GM12878 (cell line): ENCODE data around the gene BRSK2. TPM values are rescaled to one million over a fixed set of nuclear protein-coding genes. Genes with fewer than 3 reads are reported as not detected.

Experiments
- ATAC-seq: fragments of 200-7000 bp; cut with Tn5 transposase; 3 replicates; pipeline ENCODE4 v1.9.1; 2020; ENCODE audit warnings: mild to moderate bottlenecking, moderate library complexity
- BruUV-seq: library from RNA; stranded (reverse); fragments of 400-500 nt; replicated peaks from 2 replicates; lab custom pipeline; 2021; lab: Mats Ljungman, UMichigan
- CTCF ChIA-PET: fragments of 300-600 bp; sonication (Branson Sonifier 250); formaldehyde crosslinking; extraction: SDS; loops from one replicate; lab custom pipeline; 2021; ENCODE audit warnings: inconsistent platforms; lab: Yijun Ruan, JAX
- POLR2A ChIA-PET: fragments of 350-600 bp; formaldehyde crosslinking; extraction: SDS; loops from one replicate; lab custom pipeline; 2021; ENCODE audit warnings: inconsistent platforms; lab: Charles Lee
- RAD21 ChIA-PET: fragments of 300-600 bp; sonication (Branson Sonifier 250); formaldehyde crosslinking; loops from one replicate; lab custom pipeline; 2023; ENCODE audit warnings: antibody characterized with exemption; ENCODE audit not compliant: unreplicated experiment; lab: Charles Lee
- SMC1A ChIA-PET: fragments of 300-600 bp; sonication (Branson Sonifier 250); formaldehyde crosslinking; loops from one replicate; lab custom pipeline; 2023; ENCODE audit not compliant: unreplicated experiment, uncharacterized antibody; lab: Charles Lee
- DNase-seq: peaks from one replicate; pipeline ENCODE4 v3.0.0-alpha.2; 2011; ENCODE audit warnings: low read depth, low spot score
- FAIRE-seq: peaks from 3 replicates; lab custom pipeline; 2011; peaks lifted over from hg19 to GRCh38; lab: Jason Lieb, UNC
- H2AFZ ChIP-seq: 2 replicates; pipeline ENCODE4 v1.6.0; 2011; ENCODE audit warnings: low read depth, low read length, control low read depth; ENCODE audit not compliant: control insufficient read depth
- H3K27ac ChIP-seq: 2 replicates; pipeline ENCODE4 v1.5.1; 2011; ENCODE audit warnings: control low read depth; ENCODE audit not compliant: control insufficient read depth, insufficient read depth
- H3K27me3 ChIP-seq, 2 experiments: replicated peaks in 1 of 2; 2 replicates each; pipeline versions ENCODE4 v1.6.0 to v1.6.1; 2011; ENCODE audit warnings: low read length in 1 of 2; ENCODE audit not compliant: control insufficient read depth in 2 of 2, insufficient read depth in 2 of 2
- H3K36me3 ChIP-seq, 2 experiments: 2 replicates each; pipeline ENCODE4 v1.5.1; 2011; ENCODE audit warnings: low read length in 1 of 2; ENCODE audit not compliant: control insufficient read depth in 2 of 2, insufficient read depth in 2 of 2
- H3K4me1 ChIP-seq: 2 replicates; pipeline ENCODE4 v1.6.1; 2011; ENCODE audit warnings: mild to moderate bottlenecking, low read length, moderate library complexity, mixed read lengths; ENCODE audit not compliant: control insufficient read depth, insufficient read depth
- H3K4me2 ChIP-seq: 2 replicates; pipeline ENCODE4 v1.6.0; 2011; ENCODE audit warnings: control low read depth; ENCODE audit not compliant: control insufficient read depth, insufficient read depth
- H3K4me3 ChIP-seq: fragments of 200-600 bp; sonication (generic); 2 replicates; pipeline ENCODE4 v1.5.1; 2016
- H3K79me2 ChIP-seq: 2 replicates; pipeline ENCODE4 v1.6.0; 2011; ENCODE audit warnings: low read length; ENCODE audit not compliant: control insufficient read depth, insufficient read depth
- H3K9ac ChIP-seq: 2 replicates; pipeline ENCODE4 v1.8.0; 2011; ENCODE audit warnings: low read length, control low read depth, mixed read lengths; ENCODE audit not compliant: control insufficient read depth, insufficient read depth
- H3K9me3 ChIP-seq: replicated peaks from 3 replicates; pipeline ENCODE4 v1.5.1; 2011; ENCODE audit warnings: mild to moderate bottlenecking, low read length; ENCODE audit not compliant: control insufficient read depth, insufficient read depth
- H4K20me1 ChIP-seq: 2 replicates; pipeline ENCODE4 v1.6.0; 2011; ENCODE audit not compliant: control insufficient read depth, insufficient read depth
- BCL11A ChIP-seq: IDR thresholded peaks from 2 replicates; pipeline ENCODE4 v1.6.1; 2011; ENCODE audit warnings: low read depth, low read length
- EGR1 ChIP-seq, 2 experiments: IDR thresholded peaks; 1 replicate in 1 of 2; 2 replicates in 1 of 2; pipeline ENCODE4 v1.6.1; 2011 to 2012; ENCODE audit warnings: low read depth in 2 of 2, low read length in 2 of 2, borderline replicate concordance in 1 of 2, mild to moderate bottlenecking in 1 of 2, moderate library complexity in 1 of 2
- JUNB ChIP-seq: IDR thresholded peaks from 2 replicates; pipeline ENCODE4 v1.6.1; 2016; ENCODE audit warnings: antibody characterized with exemption, mild to moderate bottlenecking
- MTA2 ChIP-seq: fragments of 450-650 bp; IDR thresholded peaks from 2 replicates; pipeline ENCODE4 v1.6.1; 2016; ENCODE audit warnings: low read depth, mild to moderate bottlenecking, moderate library complexity
- NFIC ChIP-seq: IDR thresholded peaks from 2 replicates; pipeline ENCODE4 v1.6.1; 2012; ENCODE audit warnings: low read depth, mild to moderate bottlenecking, inconsistent platforms, low read length, moderate library complexity
- RUNX3 ChIP-seq: IDR thresholded peaks from 2 replicates; pipeline ENCODE4 v1.6.1; 2012; ENCODE audit warnings: low read length, inconsistent platforms
- STAT3 ChIP-seq: IDR thresholded peaks from 2 replicates; pipeline ENCODE4 v1.6.1; 2011; ENCODE audit warnings: low read depth, low read length, improper control_type of control experiment
- TCF3 ChIP-seq: IDR thresholded peaks from 2 replicates; pipeline ENCODE4 v1.6.1; 2012; ENCODE audit warnings: low read depth, mild to moderate bottlenecking, low read length, borderline replicate concordance; ENCODE audit not compliant: insufficient read depth
- WRNIP1 ChIP-seq: IDR thresholded peaks from 2 replicates; pipeline ENCODE4 v1.6.1; 2011; ENCODE audit warnings: low read depth, low read length, improper control_type of control experiment, borderline replicate concordance
- YY1 ChIP-seq: IDR thresholded peaks from 2 replicates; pipeline ENCODE4 v1.6.1; 2011; ENCODE audit warnings: low read depth, mild to moderate bottlenecking, low read length
- ZNF622 ChIP-seq: fragments of 450-650 bp; IDR thresholded peaks from 2 replicates; pipeline ENCODE4 v1.6.1; 2017; ENCODE audit warnings: mild to moderate bottlenecking, inconsistent platforms
- ZSCAN29 ChIP-seq: fragments of 450-650 bp; IDR thresholded peaks from 2 replicates; pipeline ENCODE4 v1.6.1; 2017; ENCODE audit warnings: mild to moderate bottlenecking, moderate library complexity
- ZZZ3 ChIP-seq: IDR thresholded peaks from 2 replicates; pipeline ENCODE4 v1.6.1; 2011; ENCODE audit warnings: low read depth; ENCODE audit not compliant: control insufficient read depth, insufficient read length
- WGBS: methylation state at CpG from one replicate; pipeline ENCODE4 v1.1.6; 2016; ENCODE audit warnings: low lambda C conversion rate; ENCODE audit not compliant: insufficient replicate concordance, insufficient coverage; ENCODE audit errors: missing lambda C conversion rate; 5-methylcytosine and 5-hydroxymethylcytosine counted together
- in situ Hi-C: fragments of 300-500 bp; cut with MboI; formaldehyde crosslinking; loops from 9 replicates; pipeline ENCODE4 v1.14.3; 2018; ENCODE audit warnings: mixed read lengths
- intact Hi-C: fragments of 100-400 bp; cut with micrococcal nuclease; formaldehyde crosslinking; loops from one replicate; pipeline ENCODE4 v1.14.2; 2022; ENCODE audit not compliant: unreplicated experiment
- polyA plus RNA-seq, 11 experiments: library from polyadenylated mRNA; depleted of rRNA in 4 of 11; unstranded in 6 of 11; stranded (reverse) in 5 of 11; fragments of >200 nt; fragmentation: Nextera tagmentation in 4 of 11; fragmentation: Illumina TruSeq in 1 of 11; extraction: Ambion mirVana in 4 of 11; extraction: Trizol in 1 of 11; gene quantifications; 1 replicate in 1 of 11; 2 replicates in 10 of 11; pipeline versions ENCODE4 v1.2.1 to v1.2.3, GENCODE V29; 2011 to 2016; ENCODE audit warnings: inconsistent platforms in 2 of 11, missing spikeins in 2 of 11, low read depth in 1 of 11
- total RNA-seq, 4 experiments: library from RNA; depleted of rRNA in 3 of 4; stranded (reverse); fragments of >200 nt in 3 of 4; fragmentation: Illumina TruSeq in 1 of 4; extraction: Trizol in 1 of 4; gene quantifications; 2 replicates each; pipeline versions ENCODE4 v1.2.1 to v1.2.3, GENCODE V29; 2013 to 2021
- TF ChIP-seq, protein P1 (sequence below): fragments of 450-650 bp; IDR thresholded peaks from 2 replicates; pipeline ENCODE4 v1.6.1; 2016; ENCODE audit warnings: mild to moderate bottlenecking
- TF ChIP-seq, protein P2 (sequence below): IDR thresholded peaks from 2 replicates; pipeline ENCODE4 v1.6.1; 2012; ENCODE audit warnings: low read depth, low read length, improper control_type of control experiment

BRSK2 gene
- total and polyA plus RNA-seq, 10 of the 15 experiments (the other 5 are each of a cell fraction or from before 2014, with no cell fraction given): 0.13 TPM; not detected in 9

- SMC1A ChIA-PET: no interaction called here
- POLR2A ChIA-PET: no interaction called here
- peaks cover 11% of the 10 kb centered on the region for H3K4me1 ChIP-seq
These were observed 2.2 kb upstream of the BRSK2 start for GRCh38 chr11:1387521-1387920.

More at GRCh38 chr11:1387521-1387920, 2.2 kb upstream of the BRSK2 start:
- Histone ChIP-seq H3K27ac (no peak overlapping the region), H3K27me3 (peaks cover 6 to 14% of the 10 kb centered on the region in 2 experiments), H2AFZ (no peak overlapping the region), H4K20me1 (no peaks in the 10 kb centered on the region), H3K79me2 (no peaks in the 10 kb centered on the region), H3K4me2 (no peak overlapping the region), H3K9ac (no peak overlapping the region), H3K9me3 (no peaks in the 10 kb centered on the region), H3K4me3 (no peak overlapping the region), H3K36me3 (no peaks in the 10 kb centered on the region)
- ATAC-seq (no peak), FAIRE-seq (no peak), DNase-seq (no peak)
- ChIA-PET RAD21 (no interaction called here), CTCF (no interaction called here)
- intact Hi-C loops (loop anchor here (10.0 kb wide), 1 partner anchor 83 kb away; the partner anchor contains the start of gene TOLLIP), in situ Hi-C loops (no loop called here)
- TF ChIP-seq STAT3: no peak
- no peak for TF ChIP-seq BCL11A
- no peak for TF ChIP-seq YY1
- TF ChIP-seq RUNX3: no peak
- no peak for TF ChIP-seq EGR1 (IDR thresholded peaks at IDR 0.05; ENCODE audit: borderline replicate concordance in 1 of 2, low read depth in 2 of 2, low read length in 2 of 2)
- TF ChIP-seq, protein P1, sequence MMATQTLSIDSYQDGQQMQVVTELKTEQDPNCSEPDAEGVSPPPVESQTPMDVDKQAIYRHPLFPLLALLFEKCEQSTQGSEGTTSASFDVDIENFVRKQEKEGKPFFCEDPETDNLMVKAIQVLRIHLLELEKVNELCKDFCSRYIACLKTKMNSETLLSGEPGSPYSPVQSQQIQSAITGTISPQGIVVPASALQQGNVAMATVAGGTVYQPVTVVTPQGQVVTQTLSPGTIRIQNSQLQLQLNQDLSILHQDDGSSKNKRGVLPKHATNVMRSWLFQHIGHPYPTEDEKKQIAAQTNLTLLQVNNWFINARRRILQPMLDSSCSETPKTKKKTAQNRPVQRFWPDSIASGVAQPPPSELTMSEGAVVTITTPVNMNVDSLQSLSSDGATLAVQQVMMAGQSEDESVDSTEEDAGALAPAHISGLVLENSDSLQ: no peak
- no peak for TF ChIP-seq MTA2
- TF ChIP-seq WRNIP1: no peak
- TF ChIP-seq JUNB: no peak
- TF ChIP-seq TCF3: no peak
- TF ChIP-seq, protein P2, sequence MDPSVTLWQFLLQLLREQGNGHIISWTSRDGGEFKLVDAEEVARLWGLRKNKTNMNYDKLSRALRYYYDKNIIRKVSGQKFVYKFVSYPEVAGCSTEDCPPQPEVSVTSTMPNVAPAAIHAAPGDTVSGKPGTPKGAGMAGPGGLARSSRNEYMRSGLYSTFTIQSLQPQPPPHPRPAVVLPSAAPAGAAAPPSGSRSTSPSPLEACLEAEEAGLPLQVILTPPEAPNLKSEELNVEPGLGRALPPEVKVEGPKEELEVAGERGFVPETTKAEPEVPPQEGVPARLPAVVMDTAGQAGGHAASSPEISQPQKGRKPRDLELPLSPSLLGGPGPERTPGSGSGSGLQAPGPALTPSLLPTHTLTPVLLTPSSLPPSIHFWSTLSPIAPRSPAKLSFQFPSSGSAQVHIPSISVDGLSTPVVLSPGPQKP: no peak
- TF ChIP-seq ZSCAN29: no peak
- no peak for TF ChIP-seq NFIC
- no peak for TF ChIP-seq ZNF622
- no peak for TF ChIP-seq ZZZ3
- BruUV-seq: no TSS peak
- WGBS: 56% methylated on average over 8 of the region's 10 CpGs
